ENCODE results near the gene UAP1L1. TPM values are rescaled to one million over a fixed set of nuclear protein-coding genes. Genes with fewer than 3 reads are reported as not detected.

UAP1L1 gene
- total RNA-seq, 4 donors from 2014 or later = 8.1 to 20.7 (median 12.3) TPM

DNA sequence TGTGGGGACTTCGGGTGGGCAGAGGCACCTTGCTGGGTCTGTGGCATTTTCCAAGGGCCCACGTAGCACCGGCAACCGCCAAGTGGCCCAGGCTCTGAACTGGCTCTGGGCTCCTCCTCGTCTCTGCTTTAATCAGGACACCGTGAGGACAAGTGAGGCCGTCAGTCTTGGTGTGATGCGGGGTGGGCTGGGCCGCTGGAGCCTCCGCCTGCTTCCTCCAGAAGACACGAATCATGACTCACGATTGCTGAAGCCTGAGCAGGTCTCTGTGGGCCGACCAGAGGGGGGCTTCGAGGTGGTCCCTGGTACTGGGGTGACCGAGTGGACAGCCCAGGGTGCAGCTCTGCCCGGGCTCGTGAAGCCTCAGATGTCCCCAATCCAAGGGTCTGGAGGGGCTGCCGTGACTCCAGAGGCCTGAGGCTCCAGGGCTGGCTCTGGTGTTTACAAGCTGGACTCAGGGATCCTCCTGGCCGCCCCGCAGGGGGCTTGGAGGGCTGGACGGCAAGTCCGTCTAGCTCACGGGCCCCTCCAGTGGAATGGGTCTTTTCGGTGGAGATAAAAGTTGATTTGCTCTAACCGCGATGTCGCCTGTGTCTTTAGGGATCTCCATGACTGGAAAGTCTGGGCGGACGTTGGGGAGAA is 31.4 kb downstream of the UAP1L1 start:
- no peak for DNase-seq (ENCODE audit: low spot score in 2 of 2)
- no peak for TF ChIP-seq POLR2A (IDR thresholded peaks at IDR 0.05)
- no peak for TF ChIP-seq EP300 (IDR thresholded peaks at IDR 0.05)
- TF ChIP-seq, protein P1, sequence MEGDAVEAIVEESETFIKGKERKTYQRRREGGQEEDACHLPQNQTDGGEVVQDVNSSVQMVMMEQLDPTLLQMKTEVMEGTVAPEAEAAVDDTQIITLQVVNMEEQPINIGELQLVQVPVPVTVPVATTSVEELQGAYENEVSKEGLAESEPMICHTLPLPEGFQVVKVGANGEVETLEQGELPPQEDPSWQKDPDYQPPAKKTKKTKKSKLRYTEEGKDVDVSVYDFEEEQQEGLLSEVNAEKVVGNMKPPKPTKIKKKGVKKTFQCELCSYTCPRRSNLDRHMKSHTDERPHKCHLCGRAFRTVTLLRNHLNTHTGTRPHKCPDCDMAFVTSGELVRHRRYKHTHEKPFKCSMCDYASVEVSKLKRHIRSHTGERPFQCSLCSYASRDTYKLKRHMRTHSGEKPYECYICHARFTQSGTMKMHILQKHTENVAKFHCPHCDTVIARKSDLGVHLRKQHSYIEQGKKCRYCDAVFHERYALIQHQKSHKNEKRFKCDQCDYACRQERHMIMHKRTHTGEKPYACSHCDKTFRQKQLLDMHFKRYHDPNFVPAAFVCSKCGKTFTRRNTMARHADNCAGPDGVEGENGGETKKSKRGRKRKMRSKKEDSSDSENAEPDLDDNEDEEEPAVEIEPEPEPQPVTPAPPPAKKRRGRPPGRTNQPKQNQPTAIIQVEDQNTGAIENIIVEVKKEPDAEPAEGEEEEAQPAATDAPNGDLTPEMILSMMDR (IDR thresholded peaks at IDR 0.05) = no peak
- H3K27ac ChIP-seq = no peak overlapping the region
- no peaks in the 10 kb centered on the region for H3K9me3 ChIP-seq
- no peak overlapping the region for H3K4me3 ChIP-seq
- H3K4me1 ChIP-seq = peaks cover 0 to 6% (median 0%) of the 10 kb centered on the region in 4 donors
- peaks cover 0 to 97% (median 34%) of the 10 kb centered on the region in 3 donors for H3K36me3 ChIP-seq
- 90 to 93% methylated on average over 23 to 28 of the region's 29 CpGs for WGBS, 2 donors
- no peaks in the 10 kb centered on the region for H3K27me3 ChIP-seq

DNA sequence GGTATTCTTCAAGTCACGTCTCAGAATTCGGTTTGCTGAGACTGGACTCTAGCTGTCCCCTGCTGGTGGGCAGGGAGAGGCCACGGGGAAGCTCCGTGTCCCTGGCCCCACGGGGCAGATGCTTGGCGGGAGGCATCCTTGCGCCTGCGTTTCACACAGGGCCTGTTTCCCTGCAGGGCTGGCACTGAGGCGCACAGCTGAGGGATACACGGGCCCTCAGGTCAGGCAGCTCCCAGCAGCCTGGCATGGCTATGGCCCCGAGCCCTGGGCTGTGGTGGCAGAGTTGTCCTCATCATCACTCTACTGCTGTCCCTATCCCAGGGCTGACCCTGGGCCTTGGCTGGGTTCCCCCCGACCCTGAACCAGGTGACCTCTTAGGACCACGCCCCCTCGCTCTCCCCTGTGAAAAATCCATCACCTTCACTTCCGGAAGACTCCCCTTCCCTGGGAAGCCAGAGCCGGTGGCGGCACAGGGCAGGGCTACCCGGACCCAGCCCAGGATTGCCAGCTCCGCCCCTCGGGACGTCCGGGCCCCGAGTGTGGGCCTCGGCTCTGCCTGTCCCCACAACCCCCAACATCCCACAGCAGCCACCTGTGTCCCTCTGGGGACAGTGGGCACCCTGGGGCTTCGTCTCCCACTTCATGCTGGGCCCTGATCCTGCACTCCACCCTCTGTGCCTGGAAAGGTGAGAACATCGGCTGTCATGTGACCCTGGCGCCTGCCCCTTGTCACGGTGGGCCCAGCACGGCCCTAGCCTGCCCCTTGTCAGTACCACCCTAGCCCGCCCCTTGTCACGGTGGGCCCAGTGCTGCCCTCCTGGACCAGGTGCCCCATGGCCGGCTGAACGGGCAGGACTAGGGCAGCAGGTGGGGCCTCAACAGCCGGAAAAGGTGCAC is 32.2 kb downstream of the UAP1L1 start:
- H3K4me1 ChIP-seq = peaks cover 0 to 11% (median 0%) of the 10 kb centered on the region in 4 donors
- H3K4me3 ChIP-seq = no peak overlapping the region
- peaks cover 0 to 90% (median 29%) of the 10 kb centered on the region in 3 donors for H3K36me3 ChIP-seq
- WGBS, 2 donors = 80 to 82% methylated on average over 27 to 34 of the region's 34 CpGs
- H3K27ac ChIP-seq = no peak overlapping the region
- no peaks in the 10 kb centered on the region for H3K9me3 ChIP-seq
- H3K27me3 ChIP-seq = no peaks in the 10 kb centered on the region
- DNase-seq (ENCODE audit: low spot score in 2 of 2) = no peak
- TF ChIP-seq, protein P1 (IDR thresholded peaks at IDR 0.05) = no peak
- TF ChIP-seq POLR2A (IDR thresholded peaks at IDR 0.05) (no peak), EP300 (IDR thresholded peaks at IDR 0.05) (no peak)

DNA sequence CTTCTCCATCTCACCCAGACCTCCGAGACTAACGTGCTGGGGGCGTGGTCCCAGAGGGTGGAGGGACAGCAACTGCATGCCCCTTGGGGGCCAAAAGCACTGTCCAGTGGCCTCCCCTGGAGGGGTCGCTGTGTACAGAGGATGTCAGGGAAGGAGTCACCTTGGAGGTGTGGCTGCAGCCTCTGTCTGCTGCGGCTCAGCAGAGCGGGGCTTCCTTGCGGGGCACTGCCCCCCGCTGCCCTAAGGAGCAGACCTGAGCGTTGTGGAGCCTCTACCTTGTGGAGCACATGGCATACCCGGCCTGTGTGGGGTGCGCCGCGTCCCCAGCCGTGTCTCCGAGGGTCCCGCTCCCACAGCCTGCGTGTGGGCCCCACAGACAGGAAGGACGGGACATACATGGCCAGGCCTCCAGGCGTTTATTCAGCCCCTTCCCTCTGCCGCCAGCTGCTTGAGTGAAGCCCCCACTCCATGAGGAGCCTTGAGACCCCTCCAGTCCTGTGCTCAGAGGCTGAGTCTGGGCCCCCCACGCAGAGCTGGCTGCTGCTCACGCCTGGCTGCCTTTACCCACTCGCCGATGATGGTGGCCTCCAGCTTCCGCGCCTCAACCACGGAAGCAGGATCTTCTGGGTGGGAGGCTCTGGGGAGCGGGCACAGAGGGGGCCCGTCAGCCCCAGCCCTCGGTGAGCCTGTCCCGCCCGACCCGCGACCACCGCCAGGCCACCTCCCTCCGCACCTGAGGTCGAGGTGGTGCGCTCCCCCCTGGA is 33.0 kb downstream of the UAP1L1 start:
- Histone ChIP-seq H3K27ac (no peak overlapping the region), H3K4me1 (peaks cover 0 to 19% (median 6%) of the 10 kb centered on the region in 4 donors), H3K27me3 (no peaks in the 10 kb centered on the region), H3K9me3 (no peaks in the 10 kb centered on the region), H3K36me3 (peaks cover 0 to 81% (median 26%) of the 10 kb centered on the region in 3 donors), H3K4me3 (no peak overlapping the region)
- WGBS, 2 donors = 88 to 90% methylated on average over 32 to 35 of the region's 38 CpGs
- TF ChIP-seq EP300 (IDR thresholded peaks at IDR 0.05) (no peak), POLR2A (IDR thresholded peaks at IDR 0.05) (no peak)
- TF ChIP-seq, protein P1 (IDR thresholded peaks at IDR 0.05) = no peak
- no peak for DNase-seq (ENCODE audit: low spot score in 2 of 2)

DNA sequence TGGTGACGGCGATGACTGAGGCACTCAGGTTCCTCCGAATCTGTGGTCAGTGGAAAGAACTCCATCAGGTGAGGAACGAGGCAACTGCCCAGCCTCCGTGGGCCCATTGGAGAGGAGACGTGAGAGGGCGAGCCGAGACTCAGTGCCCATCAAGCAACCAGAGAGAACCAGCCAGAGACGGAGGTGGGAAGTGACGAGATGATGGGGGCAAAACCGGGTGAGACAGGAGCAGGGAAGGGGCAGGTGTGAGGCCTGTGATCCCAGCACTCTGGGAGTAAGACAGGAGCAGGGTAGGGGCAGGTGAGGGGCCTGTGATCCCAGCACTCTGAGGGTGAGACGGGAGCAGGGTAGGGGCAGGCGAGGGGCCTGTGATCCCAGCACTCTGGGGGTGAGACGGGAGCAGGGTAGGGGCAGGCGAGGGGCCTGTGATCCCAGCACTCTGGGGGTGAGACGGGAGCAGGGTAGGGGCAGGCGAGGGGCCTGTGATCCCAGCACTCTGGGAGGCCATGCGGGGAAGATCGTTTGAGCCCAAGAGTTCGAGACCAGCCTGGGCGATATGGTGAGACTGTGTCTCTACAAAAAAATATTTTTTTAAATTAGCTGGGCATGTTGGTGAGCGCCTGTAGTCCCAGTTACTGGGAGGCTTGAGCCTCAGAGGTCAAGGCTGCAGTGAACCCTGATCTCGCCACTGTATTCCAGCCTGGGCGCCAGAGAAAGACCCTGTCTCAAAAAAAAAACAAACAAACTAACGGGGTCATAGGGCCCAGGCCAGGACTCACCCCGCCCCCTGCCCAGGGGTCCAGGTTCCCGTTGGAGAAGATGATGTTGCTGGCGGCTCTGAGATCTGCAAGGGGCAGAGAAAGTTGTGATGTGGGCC is 33.8 kb downstream of the UAP1L1 start:
- DNase-seq (ENCODE audit: low spot score in 2 of 2) = no peak
- Histone ChIP-seq H3K4me1 (peaks cover 0 to 19% (median 6%) of the 10 kb centered on the region in 4 donors), H3K4me3 (no peak overlapping the region), H3K27ac (no peak overlapping the region), H3K27me3 (no peaks in the 10 kb centered on the region), H3K9me3 (no peaks in the 10 kb centered on the region), H3K36me3 (peaks cover 0 to 73% (median 18%) of the 10 kb centered on the region in 3 donors)
- TF ChIP-seq POLR2A (IDR thresholded peaks at IDR 0.05) = no peak
- TF ChIP-seq, protein P1 (IDR thresholded peaks at IDR 0.05) = no peak
- TF ChIP-seq EP300 (IDR thresholded peaks at IDR 0.05) = no peak
- WGBS, 2 donors = 78 to 80% methylated on average over 28 of the region's 28 CpGs

Measured in tibial nerve (tissue), 4 donors.